Large intestine (tissue), 3 donors: ENCODE measurements around the gene ABCB1. TPM values are rescaled to one million over a fixed set of nuclear protein-coding genes. Genes with fewer than 3 reads are reported as not detected.

Experiments used
- DNase-seq, 2 donors: peaks; one replicate each; pipeline versions ENCODE4 v3.0.0 to v3.0.0-alpha.2; 2013
- H3K27ac ChIP-seq: one replicate; pipeline ENCODE4 v1.5.1; 2013; ENCODE audit warnings: low read length
- H3K27me3 ChIP-seq: 2 replicates; pipeline ENCODE4 v1.6.1; 2013; ENCODE audit warnings: low read length; ENCODE audit not compliant: control insufficient read depth, insufficient read depth
- H3K36me3 ChIP-seq: 2 replicates; pipeline ENCODE4 v1.6.1; 2013; ENCODE audit warnings: low read length; ENCODE audit not compliant: control insufficient read depth, insufficient read depth
- H3K4me1 ChIP-seq: one replicate; pipeline ENCODE4 v1.6.1; 2013; ENCODE audit warnings: low read length; ENCODE audit not compliant: control insufficient read depth, insufficient read depth
- H3K4me3 ChIP-seq: one replicate; pipeline ENCODE4 v1.5.1; 2013; ENCODE audit warnings: low read length
- H3K9me3 ChIP-seq: one replicate; pipeline ENCODE4 v1.6.1; 2013; ENCODE audit warnings: mild to moderate bottlenecking, low read depth, low read length, moderate library complexity; ENCODE audit not compliant: control insufficient read depth
- WGBS: methylation state at CpG from one replicate; pipeline ENCODE4 v1.1.5; 2013; ENCODE audit warnings: low lambda C conversion rate; ENCODE audit not compliant: insufficient coverage; 5-methylcytosine and 5-hydroxymethylcytosine counted together
- polyA plus RNA-seq: library from polyadenylated mRNA; unstranded; fragments of 120-200 nt; gene quantifications from one replicate; pipeline ENCODE4 v1.2.1, GENCODE V29; 2013

Gene ABCB1
- polyA plus RNA-seq, 1 donor, result 7.0 TPM

DNA sequence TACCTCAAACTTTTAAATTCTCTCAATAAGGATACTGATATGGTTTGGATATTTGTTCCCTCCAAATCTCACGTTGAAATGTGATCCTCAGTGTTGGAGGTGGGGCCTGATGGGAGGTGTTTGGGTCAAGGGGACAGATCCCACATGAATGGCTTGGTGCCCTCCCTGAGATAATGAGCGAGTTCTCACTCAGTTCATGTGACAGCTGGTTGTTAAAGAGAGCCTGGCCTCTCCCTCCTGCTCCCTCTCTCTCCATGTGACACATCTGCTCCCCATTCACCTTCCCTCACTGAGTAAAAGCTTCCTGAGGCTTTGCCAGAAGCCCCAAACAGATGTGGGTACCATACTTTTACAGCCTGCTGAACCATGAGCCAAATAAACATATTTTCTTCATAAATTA, 144.4 kb downstream of the ABCB1 start:
- no CpG with 5 or more reads among the region's 2 CpGs for WGBS
- H3K9me3 ChIP-seq, result no peaks in the 10 kb centered on the region
- no peak for DNase-seq
- H3K36me3 ChIP-seq, result no peaks in the 10 kb centered on the region
- H3K27ac ChIP-seq, result no peak overlapping the region
- H3K4me1 ChIP-seq, result no peaks in the 10 kb centered on the region
- no peak overlapping the region for H3K4me3 ChIP-seq
- no peaks in the 10 kb centered on the region for H3K27me3 ChIP-seq

Other genes with a start within 250 kb of the ABCB1 start
- gene ABCB4, start 125.2 kb downstream of the ABCB1 start, polyA plus RNA-seq, result 1.0 TPM
- gene RUNDC3B, start 27.5 kb upstream of the ABCB1 start, polyA plus RNA-seq, result 1.7 TPM